ENCODE results near the gene SCFD2.
"Not testable (repeated sequence)": the region's sequence is repeated elsewhere in the genome, so short reads cannot be mapped to it uniquely, and the experiment has no call there.

The SCFD2 gene

DNA sequence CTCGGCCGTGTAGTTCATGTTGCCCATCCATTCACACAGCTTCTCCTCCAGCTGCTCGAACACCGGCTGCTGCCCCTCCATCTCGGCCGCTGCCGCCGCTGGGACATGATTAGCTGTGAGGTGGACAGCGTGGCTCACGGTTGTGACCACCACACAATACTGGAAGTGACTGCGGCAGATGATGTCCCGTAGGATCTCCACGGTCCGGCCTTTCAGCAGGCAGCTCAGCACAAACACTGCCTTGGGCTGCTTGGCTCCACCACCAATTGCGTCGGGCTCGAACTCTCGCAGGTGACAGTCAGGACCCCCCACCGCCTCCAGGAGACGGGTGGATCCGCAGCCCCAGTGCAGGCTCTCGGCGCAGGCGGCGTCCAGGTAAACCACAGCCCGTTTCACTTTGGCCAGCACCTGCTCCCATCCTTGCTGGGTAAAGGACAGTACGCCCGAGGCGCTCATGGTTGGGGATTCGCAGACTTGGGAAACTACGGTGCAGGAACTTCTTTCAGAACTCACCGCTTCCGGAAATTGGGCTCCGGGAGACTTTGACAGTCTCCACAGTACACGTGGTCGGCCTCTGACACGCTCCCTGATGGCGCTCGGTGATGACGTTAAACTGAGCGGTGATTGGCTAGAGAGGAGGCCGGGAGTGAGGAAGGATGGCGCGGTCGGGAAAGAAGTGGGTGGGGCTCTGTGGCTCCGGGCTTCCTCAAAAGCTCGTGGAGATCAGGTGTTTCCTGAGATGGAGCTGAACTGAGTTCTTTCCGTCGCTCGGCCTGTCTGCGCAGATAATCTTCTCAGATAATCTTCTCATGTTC, at the start of gene SCFD2:
SCFD2 (minus strand) TSS at position 576 of the 815 bp plus-strand sequence.
- in situ Hi-C loops (cut with HindIII; ENCODE audit: low sequenced_read_pairs): no loop called here
- TF ChIP-seq, protein P1, sequence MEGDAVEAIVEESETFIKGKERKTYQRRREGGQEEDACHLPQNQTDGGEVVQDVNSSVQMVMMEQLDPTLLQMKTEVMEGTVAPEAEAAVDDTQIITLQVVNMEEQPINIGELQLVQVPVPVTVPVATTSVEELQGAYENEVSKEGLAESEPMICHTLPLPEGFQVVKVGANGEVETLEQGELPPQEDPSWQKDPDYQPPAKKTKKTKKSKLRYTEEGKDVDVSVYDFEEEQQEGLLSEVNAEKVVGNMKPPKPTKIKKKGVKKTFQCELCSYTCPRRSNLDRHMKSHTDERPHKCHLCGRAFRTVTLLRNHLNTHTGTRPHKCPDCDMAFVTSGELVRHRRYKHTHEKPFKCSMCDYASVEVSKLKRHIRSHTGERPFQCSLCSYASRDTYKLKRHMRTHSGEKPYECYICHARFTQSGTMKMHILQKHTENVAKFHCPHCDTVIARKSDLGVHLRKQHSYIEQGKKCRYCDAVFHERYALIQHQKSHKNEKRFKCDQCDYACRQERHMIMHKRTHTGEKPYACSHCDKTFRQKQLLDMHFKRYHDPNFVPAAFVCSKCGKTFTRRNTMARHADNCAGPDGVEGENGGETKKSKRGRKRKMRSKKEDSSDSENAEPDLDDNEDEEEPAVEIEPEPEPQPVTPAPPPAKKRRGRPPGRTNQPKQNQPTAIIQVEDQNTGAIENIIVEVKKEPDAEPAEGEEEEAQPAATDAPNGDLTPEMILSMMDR (IDR thresholded peaks at IDR 0.05; ENCODE audit: low read depth, low read length, missing control alignments): no peak
- DNase-seq (ENCODE audit: low read depth): peak; percentile 95
- peak within 1 kb of the TSS; percentile 99 for H3K4me3 ChIP-seq (ENCODE audit: low read depth, low read length)

DNA sequence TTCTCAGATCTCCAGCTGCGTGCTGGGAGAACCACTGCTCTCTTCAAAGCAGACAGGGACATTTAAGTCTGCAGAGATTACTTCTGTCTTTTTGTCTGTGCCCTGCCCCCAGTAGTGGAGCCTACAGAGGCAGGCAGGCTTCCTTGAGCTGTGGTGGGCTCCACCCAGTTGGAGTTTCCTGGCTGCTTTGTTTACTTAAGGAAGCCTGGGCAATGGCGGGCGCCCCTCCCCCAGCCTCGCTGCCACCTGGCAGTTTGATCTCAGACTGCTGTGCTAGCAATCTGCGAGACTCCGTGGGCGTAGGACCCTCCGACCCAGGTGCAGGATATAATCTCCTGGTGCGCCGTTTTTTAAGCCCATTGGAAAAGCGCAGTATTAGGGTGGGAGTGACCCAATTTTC, 43.6 kb upstream of the SCFD2 start:
- in situ Hi-C loops (cut with HindIII; ENCODE audit: low sequenced_read_pairs); H3K4me3 ChIP-seq (ENCODE audit: low read depth, low read length); DNase-seq (ENCODE audit: low read depth): not testable (repeated sequence)

DNA sequence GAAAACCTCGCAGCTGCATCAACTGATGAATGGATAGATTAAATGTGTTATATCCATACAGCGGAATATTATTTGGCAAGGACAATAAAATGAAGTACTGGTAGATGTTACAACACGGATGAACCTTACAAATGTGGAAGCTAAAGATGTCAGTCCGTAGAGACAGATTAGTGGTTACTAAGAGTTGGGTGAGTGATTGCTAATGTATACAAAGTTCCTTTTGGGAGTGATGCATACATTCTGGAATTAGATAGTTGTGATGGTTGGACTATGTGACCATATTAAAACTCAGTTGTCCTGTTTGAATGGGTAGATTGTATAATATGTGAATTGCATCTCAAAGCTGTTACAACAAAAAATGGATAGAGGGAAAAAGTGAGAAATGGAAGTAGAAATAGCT, 14.4 kb upstream of the SCFD2 start:
- no peak for DNase-seq (ENCODE audit: low read depth)
- TF ChIP-seq, protein P1 (IDR thresholded peaks at IDR 0.05; ENCODE audit: low read depth, low read length, missing control alignments): no peak
- in situ Hi-C loops (cut with HindIII; ENCODE audit: low sequenced_read_pairs): no loop called here
- H3K4me3 ChIP-seq (ENCODE audit: low read depth, low read length): no peak overlapping the region

DNA sequence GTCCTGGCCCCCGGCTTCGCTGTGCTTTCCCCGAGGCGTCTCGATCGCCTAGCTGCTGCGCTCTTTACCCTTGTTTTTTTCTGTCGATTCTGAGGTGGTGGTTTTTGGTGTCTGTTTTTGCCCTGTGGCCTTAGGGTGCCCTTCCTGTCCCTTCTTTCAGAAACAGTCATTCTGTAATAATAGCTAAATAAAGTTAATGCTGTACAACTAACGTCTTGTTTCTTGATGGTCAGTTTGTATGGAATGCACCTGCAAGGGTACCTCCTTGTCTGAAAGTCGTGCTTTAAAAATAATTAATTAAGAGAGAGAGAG, 12.3 kb upstream of the SCFD2 start:
- TF ChIP-seq, protein P1 (IDR thresholded peaks at IDR 0.05; ENCODE audit: low read depth, low read length, missing control alignments): no peak
- in situ Hi-C loops (cut with HindIII; ENCODE audit: low sequenced_read_pairs): no loop called here
- no peak for DNase-seq (ENCODE audit: low read depth)
- peak overlapping the region; percentile 94 for H3K4me3 ChIP-seq (ENCODE audit: low read depth, low read length)

DNA sequence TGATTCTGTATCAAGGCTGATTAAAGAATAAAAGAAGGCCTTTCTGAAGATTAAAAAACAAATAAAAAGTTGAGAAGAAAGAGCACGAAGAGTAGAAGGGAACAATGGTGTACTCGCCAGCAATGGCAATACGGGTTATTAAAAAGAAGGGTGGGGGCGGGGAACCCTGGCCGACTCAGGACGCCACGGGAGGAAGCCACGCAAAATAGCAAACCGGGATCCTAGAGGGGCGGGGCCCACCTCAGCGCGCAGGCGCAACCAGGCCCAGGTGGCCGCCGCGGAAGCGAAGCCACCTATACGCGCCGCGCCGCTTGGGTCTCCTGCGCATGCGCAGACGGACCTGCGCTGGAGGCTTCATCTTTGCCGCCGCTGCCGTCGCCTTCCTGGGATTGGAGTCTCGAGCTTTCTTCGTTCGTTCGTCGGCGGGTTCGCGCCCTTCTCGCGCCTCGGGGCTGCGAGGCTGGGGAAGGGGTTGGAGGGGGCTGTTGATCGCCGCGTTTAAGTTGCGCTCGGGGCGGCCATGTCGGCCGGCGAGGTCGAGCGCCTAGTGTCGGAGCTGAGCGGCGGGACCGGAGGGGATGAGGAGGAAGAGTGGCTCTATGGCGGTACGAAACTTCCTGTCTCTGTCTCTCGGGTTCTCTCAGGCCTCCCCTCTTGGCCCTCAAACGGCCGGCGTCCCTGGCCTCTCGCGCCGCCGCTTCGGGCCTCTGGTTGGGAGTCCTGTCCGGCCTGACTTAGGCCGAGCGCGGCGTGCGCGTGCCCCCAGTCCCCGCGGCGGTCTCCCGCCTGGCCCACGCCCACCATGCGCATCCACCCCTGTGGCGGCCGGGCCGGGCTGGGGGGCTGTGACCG, 11.7 kb upstream of the SCFD2 start, which contains the start of gene FIP1L1:
FIP1L1 (plus strand) TSS at position 323 of the 852 bp plus-strand sequence; CDS start at position 521, 198 bp downstream.
- in situ Hi-C loops (cut with HindIII; ENCODE audit: low sequenced_read_pairs): no loop called here
- TF ChIP-seq, protein P1 (IDR thresholded peaks at IDR 0.05; ENCODE audit: low read depth, low read length, missing control alignments): no peak

DNA sequence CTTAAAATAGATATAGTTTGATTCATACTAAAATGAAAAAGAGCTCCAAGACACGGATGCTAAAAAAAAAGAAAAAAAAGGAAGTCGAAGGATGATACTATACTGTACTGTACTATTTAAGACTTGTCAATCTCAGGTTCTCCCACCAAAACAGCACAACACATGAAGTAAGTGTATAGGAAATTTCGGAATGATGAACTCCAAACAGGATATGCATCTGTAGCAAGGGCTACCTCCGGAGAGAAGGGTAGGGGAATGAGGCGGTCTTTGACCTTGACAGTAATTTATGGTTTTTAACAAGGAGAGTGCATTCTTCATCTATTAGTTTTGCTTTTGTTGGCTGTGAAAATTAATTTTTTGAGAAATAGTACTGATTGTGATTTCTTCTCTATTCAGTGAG, 11.0 kb upstream of the SCFD2 start:
- TF ChIP-seq, protein P1 (IDR thresholded peaks at IDR 0.05; ENCODE audit: low read depth, low read length, missing control alignments): no peak
- in situ Hi-C loops (cut with HindIII; ENCODE audit: low sequenced_read_pairs): no loop called here
- H3K4me3 ChIP-seq (ENCODE audit: low read depth, low read length): peak overlapping the region; percentile 94
- no peak for DNase-seq (ENCODE audit: low read depth)

More for the DNA sequence above, 11.7 kb upstream of the SCFD2 start, which contains the start of gene FIP1L1:
- H3K4me3 ChIP-seq (ENCODE audit: low read depth, low read length): peak within 1 kb of the TSS; percentile 94
- peak; percentile 83 for DNase-seq (ENCODE audit: low read depth)
